22Rv1 (cell line): Measurements from ENCODE around the gene IPO9.

ENCODE experiments used
- CTCF ChIP-seq: fragments of 450-650 bp; IDR thresholded peaks from 2 replicates; pipeline ENCODE4 v1.5.1; 2017; ENCODE audit warnings: mild to moderate bottlenecking
- ZFX ChIP-seq: fragments of 450-650 bp; IDR thresholded peaks from 2 replicates; pipeline ENCODE4 v1.6.1; 2017; ENCODE audit warnings: antibody characterized with exemption, borderline replicate concordance

- TF ChIP-seq CTCF (no peak), ZFX (no peak)
These were observed 32.5 kb downstream of the IPO9 start for GRCh38 chr1:201861448-201861847.
